ENCODE data around the gene THSD7B. TPM values are rescaled to one million over a fixed set of nuclear protein-coding genes. Genes with fewer than 3 reads are reported as not detected.
"Not testable (repeated sequence)": the region's sequence is repeated elsewhere in the genome, so short reads cannot be mapped to it uniquely, and the experiment has no call there.

The THSD7B gene
- total RNA-seq, 2 donors from 2014 or later = not detected

GRCh38 chr2:137261881-137262585 lies 496.7 kb downstream of the THSD7B start:
- Mint-ChIP-seq H3K27ac (no peak overlapping the region), H3K36me3 (no peaks in the 10 kb centered on the region), H3K9me3 (peaks cover 0 to 3% of the 10 kb centered on the region in 2 donors)
- no peak for ATAC-seq
- no peak for DNase-seq (ENCODE audit: low spot score in 2 of 2)

GRCh38 chr2:137262594-137262993 lies 497.2 kb downstream of the THSD7B start:
- ATAC-seq (no peak), DNase-seq (ENCODE audit: low spot score in 2 of 2) (no peak)
- peaks cover 0 to 3% of the 10 kb centered on the region in 2 donors for H3K9me3 Mint-ChIP-seq

GRCh38 chr2:137287913-137288639 lies 522.7 kb downstream of the THSD7B start:
- Mint-ChIP-seq H3K36me3 (peaks cover 0 to 4% of the 10 kb centered on the region in 2 donors), H3K27ac (no peak overlapping the region), H3K9me3 (peaks cover 5 to 12% of the 10 kb centered on the region in 2 donors)
- DNase-seq (ENCODE audit: low spot score in 2 of 2) (no peak), ATAC-seq (no peak)

More at GRCh38 chr2:137262594-137262993, 497.2 kb downstream of the THSD7B start:
- Mint-ChIP-seq H3K36me3 (no peaks in the 10 kb centered on the region), H3K27ac (no peak overlapping the region)

GRCh38 chr2:137291836-137292570 lies 526.7 kb downstream of the THSD7B start:
- Mint-ChIP-seq H3K27ac (no peak overlapping the region), H3K36me3 (no peaks in the 10 kb centered on the region), H3K9me3 (peaks cover 3 to 4% of the 10 kb centered on the region in 2 donors)
- DNase-seq (ENCODE audit: low spot score in 2 of 2) = no peak
- ATAC-seq = no peak

- no peak overlapping the region for H3K27ac Mint-ChIP-seq
- no peaks in the 10 kb centered on the region for H3K36me3 Mint-ChIP-seq
- ATAC-seq = no peak
- no peak for DNase-seq (ENCODE audit: low spot score in 2 of 2)
- H3K9me3 Mint-ChIP-seq = peaks cover 6 to 10% of the 10 kb centered on the region in 2 donors
These were observed 533.0 kb downstream of the THSD7B start for GRCh38 chr2:137298377-137298776.

- ATAC-seq (no peak), DNase-seq (ENCODE audit: low spot score in 2 of 2) (no peak)
- Mint-ChIP-seq H3K27ac (no peak overlapping the region), H3K9me3 (peaks cover 6 to 7% of the 10 kb centered on the region in 2 donors), H3K36me3 (no peaks in the 10 kb centered on the region)
These were observed 535.6 kb downstream of the THSD7B start for GRCh38 chr2:137300987-137301386.

- ATAC-seq (no peak), DNase-seq (ENCODE audit: low spot score in 2 of 2) (no peak)
- Mint-ChIP-seq H3K9me3 (peaks cover 2% of the 10 kb centered on the region in 2 donors), H3K27ac (no peak overlapping the region), H3K36me3 (no peaks in the 10 kb centered on the region)
These were observed 537.6 kb downstream of the THSD7B start for GRCh38 chr2:137302957-137303356.

- Mint-ChIP-seq H3K36me3 (no peaks in the 10 kb centered on the region), H3K9me3 (peaks cover 7 to 8% of the 10 kb centered on the region in 2 donors), H3K27ac (no peak overlapping the region)
- ATAC-seq = no peak
- DNase-seq (ENCODE audit: low spot score in 2 of 2) = no peak
These were observed 550.7 kb downstream of the THSD7B start for GRCh38 chr2:137316075-137316474.

GRCh38 chr2:137321566-137321965 lies 556.2 kb downstream of the THSD7B start:
- no peak for ATAC-seq
- Mint-ChIP-seq H3K36me3 (no peaks in the 10 kb centered on the region), H3K27ac (no peak overlapping the region), H3K9me3 (peaks cover 0 to 4% of the 10 kb centered on the region in 2 donors)
- no peak for DNase-seq (ENCODE audit: low spot score in 2 of 2)

GRCh38 chr2:137331562-137331961 lies 566.2 kb downstream of the THSD7B start:
- not testable (repeated sequence) for H3K36me3 Mint-ChIP-seq; H3K27ac Mint-ChIP-seq; ATAC-seq; DNase-seq (ENCODE audit: low spot score in 2 of 2)
- peaks cover 6 to 14% of the 10 kb centered on the region in 2 donors for H3K9me3 Mint-ChIP-seq

GRCh38 chr2:137333386-137334165 lies 568.2 kb downstream of the THSD7B start:
- Mint-ChIP-seq H3K9me3 (peaks cover 6 to 14% of the 10 kb centered on the region in 2 donors), H3K27ac (no peak overlapping the region), H3K36me3 (no peaks in the 10 kb centered on the region)
- no peak for DNase-seq (ENCODE audit: low spot score in 2 of 2)
- ATAC-seq = no peak

- Mint-ChIP-seq H3K9me3 (peaks cover 6 to 10% of the 10 kb centered on the region in 2 donors), H3K36me3 (no peaks in the 10 kb centered on the region), H3K27ac (no peak overlapping the region)
- DNase-seq (ENCODE audit: low spot score in 2 of 2) = no peak
- no peak for ATAC-seq
These were observed 570.7 kb downstream of the THSD7B start for GRCh38 chr2:137336067-137336466.

- ATAC-seq (no peak), DNase-seq (ENCODE audit: low spot score in 2 of 2) (no peak)
- H3K9me3 Mint-ChIP-seq = peaks cover 5 to 6% of the 10 kb centered on the region in 2 donors
- H3K36me3 Mint-ChIP-seq = no peaks in the 10 kb centered on the region
- H3K27ac Mint-ChIP-seq = no peak overlapping the region
These were observed 573.7 kb downstream of the THSD7B start for GRCh38 chr2:137339051-137339450.

- DNase-seq (ENCODE audit: low spot score in 2 of 2) (no peak), ATAC-seq (no peak)
- Mint-ChIP-seq H3K9me3 (peaks cover 4 to 8% of the 10 kb centered on the region in 2 donors), H3K36me3 (no peaks in the 10 kb centered on the region), H3K27ac (no peak overlapping the region)
These were observed 580.6 kb downstream of the THSD7B start for GRCh38 chr2:137345994-137346393.

GRCh38 chr2:137348301-137348700 lies 583.0 kb downstream of the THSD7B start:
- no peak for DNase-seq (ENCODE audit: low spot score in 2 of 2)
- Mint-ChIP-seq H3K27ac (no peak overlapping the region), H3K36me3 (no peaks in the 10 kb centered on the region), H3K9me3 (peaks cover 4 to 8% of the 10 kb centered on the region in 2 donors)
- ATAC-seq = no peak

- DNase-seq (ENCODE audit: low spot score in 2 of 2) (no peak), ATAC-seq (no peak)
- H3K36me3 Mint-ChIP-seq = peaks cover 3 to 10% of the 10 kb centered on the region in 2 donors
- peaks cover 18 to 20% of the 10 kb centered on the region in 2 donors for H3K9me3 Mint-ChIP-seq
- no peak overlapping the region for H3K27ac Mint-ChIP-seq
These were observed 592.3 kb downstream of the THSD7B start for GRCh38 chr2:137357634-137358033.

Data from activated naive CD4-positive, alpha-beta T cell treated with anti-CD3 and anti-CD28 coated beads, Interleukin-2, amount 50 U/mL, for 72 hours (primary cell).